ENCODE data around the gene GPR83.

DNA sequence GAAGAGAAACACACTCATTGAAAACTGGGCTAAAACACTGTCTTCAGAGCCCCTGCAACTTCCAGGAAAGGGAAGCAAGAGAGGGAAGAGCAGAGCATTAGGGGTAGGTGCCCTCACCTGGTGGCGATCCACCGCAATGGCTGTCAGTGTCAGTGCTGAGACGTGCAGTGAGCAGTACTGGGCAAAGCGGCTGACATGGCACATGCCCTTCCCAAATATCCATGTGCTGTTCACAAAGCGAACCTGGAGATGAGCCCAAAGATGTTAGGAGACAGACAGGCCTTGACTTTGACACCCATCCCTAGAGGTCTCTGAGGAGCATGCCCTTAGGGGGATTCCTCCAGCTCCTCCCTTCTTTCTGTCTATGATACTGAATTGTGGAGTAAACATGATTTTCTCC lies 4.9 kb downstream of the GPR83 start:
- TF ChIP-seq, protein P1, sequence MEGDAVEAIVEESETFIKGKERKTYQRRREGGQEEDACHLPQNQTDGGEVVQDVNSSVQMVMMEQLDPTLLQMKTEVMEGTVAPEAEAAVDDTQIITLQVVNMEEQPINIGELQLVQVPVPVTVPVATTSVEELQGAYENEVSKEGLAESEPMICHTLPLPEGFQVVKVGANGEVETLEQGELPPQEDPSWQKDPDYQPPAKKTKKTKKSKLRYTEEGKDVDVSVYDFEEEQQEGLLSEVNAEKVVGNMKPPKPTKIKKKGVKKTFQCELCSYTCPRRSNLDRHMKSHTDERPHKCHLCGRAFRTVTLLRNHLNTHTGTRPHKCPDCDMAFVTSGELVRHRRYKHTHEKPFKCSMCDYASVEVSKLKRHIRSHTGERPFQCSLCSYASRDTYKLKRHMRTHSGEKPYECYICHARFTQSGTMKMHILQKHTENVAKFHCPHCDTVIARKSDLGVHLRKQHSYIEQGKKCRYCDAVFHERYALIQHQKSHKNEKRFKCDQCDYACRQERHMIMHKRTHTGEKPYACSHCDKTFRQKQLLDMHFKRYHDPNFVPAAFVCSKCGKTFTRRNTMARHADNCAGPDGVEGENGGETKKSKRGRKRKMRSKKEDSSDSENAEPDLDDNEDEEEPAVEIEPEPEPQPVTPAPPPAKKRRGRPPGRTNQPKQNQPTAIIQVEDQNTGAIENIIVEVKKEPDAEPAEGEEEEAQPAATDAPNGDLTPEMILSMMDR (IDR thresholded peaks at IDR 0.05; ENCODE audit: insufficient read depth, low read length): no peak
- TF ChIP-seq POLR2AphosphoS5 (IDR thresholded peaks at IDR 0.05; ENCODE audit: low read depth) (no peak), SPI1 (IDR thresholded peaks at IDR 0.05; ENCODE audit: borderline replicate concordance, low read depth) (no peak), GABPA (IDR thresholded peaks at IDR 0.05; ENCODE audit: low read depth) (no peak)
